Measurements from ENCODE around the gene ABHD8.
A peak's percentile ranks its signal among the peaks of the same experiment; 100 is the strongest.

The ABHD8 gene

DNA sequence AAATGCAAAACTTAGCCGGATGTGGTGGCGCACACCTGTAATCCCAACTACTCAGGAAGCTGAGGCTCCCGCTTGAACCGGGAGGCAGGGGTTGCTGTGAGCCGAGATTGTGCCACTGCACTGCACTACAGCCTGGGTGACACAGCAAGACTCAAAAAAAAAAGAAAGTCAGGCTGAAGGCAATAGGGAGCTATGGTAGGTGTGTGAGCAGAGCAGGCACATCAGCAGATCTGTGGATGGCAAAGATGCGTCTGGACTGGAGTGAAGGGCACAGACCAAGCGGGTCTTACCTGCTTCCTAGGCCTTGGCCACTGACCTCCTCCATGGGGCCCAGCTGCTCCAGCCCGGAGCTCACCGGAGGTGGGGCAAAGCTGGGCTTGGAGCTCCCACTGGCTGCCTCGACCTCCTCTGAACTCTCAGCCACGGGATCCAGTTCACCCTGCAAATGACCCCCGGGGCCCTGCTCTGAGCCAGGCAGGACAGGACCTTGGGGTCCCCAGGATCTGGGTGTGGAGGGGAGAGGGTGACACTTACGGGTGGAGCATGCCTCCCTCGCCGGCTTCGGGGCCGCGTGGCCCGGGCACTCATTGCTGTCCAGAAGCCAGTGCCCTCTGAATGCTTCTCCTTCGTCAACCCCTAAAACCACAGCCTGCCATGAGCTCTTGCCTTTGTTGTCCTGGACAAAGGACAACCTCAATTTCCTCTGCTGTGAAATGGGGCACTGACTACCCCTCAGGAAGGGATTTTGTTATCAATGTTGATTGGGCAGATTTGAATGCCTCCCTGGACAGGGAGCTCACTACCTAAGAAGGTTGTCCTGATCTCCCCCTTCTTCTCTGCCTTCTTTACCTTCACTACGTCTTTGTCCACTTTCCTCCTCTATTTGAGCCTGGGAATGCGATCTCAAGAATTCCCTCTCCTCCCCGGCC, 39.2 kb downstream of the ABHD8 start:
- DNase-seq, result no peak

GRCh38 chr19:17262557-17262956, 40.7 kb downstream of the ABHD8 start:
- DNase-seq, result no peak

GRCh38 chr19:17260842-17261325, 42.3 kb downstream of the ABHD8 start:
- peak; percentile 91 for DNase-seq

DNA sequence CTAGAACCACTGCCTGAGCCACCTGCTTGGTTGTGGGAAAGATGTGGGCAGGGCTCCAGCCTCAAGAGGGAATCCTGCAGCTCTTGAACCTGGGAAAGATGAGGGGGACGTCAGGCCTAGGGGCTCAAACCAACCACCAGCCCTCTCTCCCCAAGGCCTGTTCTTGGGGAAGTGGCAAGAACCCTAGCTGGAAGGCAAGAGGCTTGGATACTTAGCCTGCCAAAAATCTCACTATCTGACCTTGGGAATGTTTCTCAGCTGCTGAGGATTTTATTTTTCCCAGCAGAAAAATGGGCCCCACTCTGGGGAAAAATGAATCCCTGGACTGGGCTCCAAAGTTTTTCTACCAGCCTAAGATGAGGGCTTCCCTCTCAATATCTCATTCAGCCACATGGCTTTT, 43.3 kb downstream of the ABHD8 start:
- DNase-seq, result no peak

DNA sequence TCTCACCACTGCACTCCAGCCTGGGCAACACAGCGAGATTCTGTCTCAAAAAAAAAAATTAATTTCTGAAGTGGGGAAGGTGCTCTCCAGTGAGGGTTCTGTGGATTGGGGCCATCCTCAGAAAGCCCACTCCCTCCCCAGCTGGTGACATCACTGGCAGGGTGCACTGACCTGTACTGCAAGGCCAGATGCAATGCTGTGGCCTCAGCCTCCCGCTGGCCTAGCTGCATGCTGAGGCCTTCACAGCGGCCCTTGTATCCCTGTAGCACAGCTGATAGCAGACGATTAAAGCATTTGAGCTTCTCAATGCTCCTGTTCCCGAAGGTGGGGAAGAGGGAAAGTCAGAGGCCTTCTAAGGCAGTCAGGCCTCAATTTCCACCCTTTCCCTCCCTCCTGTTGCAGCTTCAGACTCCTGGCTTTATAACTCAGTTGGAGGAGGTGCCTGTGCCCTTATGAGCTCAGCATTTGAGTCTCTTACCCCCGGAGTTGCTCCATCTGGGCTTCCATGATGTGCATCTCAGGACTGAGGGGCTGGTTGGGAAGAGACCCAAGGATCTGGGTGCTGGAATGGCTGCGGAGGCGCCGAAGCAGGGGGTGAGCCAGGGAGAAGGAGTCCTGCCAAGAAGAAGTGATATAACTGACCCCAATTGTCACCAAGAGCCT, 44.0 kb downstream of the ABHD8 start:
- DNase-seq, result no peak

DNA sequence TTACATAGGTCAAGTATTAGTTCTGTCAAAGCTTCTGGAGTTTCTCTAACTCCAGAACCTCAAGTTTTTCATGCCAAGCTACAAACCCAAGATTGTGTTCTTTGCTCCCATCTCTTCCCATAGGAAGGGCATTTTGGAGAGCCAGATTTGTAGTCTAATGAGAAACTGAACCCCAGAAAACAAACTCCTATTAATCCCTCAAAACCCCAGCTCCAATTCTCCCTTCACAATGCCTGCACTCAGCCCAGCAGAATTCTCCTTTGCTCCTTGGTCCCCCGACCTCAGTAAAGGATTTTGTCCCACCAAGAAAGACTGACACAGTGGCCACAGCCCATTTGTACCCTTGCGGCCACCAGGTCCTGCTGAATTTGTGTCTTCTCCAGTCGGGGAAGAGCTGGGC, 47.1 kb downstream of the ABHD8 start:
- no peak for DNase-seq

GRCh38 chr19:17255150-17255621, 48.0 kb downstream of the ABHD8 start:
- DNase-seq, result no peak

DNA sequence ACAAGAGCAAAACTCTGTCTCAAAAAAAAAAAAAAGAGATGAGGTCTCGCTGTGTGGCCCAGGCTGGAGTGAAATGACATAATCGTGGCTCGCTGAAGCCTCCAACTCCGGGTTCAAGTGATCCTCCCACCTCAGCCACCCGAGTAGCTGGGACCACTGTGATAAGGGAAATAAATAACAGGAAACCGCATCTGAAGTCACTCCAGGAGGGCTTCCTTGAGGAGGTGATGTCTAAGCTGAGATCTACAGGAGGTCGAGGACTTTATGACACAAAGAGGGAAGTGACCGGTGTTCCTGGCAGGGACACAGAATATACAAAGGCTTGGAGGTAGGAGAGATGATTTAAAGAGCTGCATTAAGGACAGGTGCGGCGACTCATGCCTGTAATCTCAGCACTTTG, 48.6 kb downstream of the ABHD8 start:
- no peak for DNase-seq

- DNase-seq, result no peak
Observed at GRCh38 chr19:17249887-17250548, 53.2 kb downstream of the ABHD8 start.

- DNase-seq, result no peak
Observed at GRCh38 chr19:17248011-17248776, 55.0 kb downstream of the ABHD8 start.

- no peak for DNase-seq
Observed at GRCh38 chr19:17246681-17247425, 56.4 kb downstream of the ABHD8 start.

DNA sequence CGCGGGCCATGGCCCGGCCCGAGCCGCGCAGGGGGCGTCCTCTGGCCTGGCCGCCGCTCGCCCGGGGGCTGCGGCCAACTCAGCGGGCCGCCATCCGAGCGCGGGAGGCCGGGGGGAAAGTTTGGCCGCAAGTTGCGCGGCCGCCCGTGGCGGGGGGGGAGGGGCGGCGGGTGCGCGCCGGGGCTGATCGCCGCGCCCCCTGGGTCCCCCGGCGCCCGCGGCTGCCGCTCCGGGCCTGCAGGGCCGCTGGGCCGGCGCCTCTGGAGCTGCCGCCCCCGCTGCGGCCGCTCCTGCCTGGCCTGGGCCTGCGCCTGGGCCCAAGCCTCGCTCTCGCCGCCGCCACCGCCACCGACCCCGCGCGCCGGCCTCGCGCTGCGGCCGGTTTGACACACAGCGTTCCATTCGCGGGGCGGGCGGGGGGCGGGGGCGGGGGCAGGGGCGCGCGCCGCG, 57.7 kb downstream of the ABHD8 start, which contains the start of gene NR2F6:
NR2F6 (minus strand) TSS at position 385 of the 450 bp plus-strand sequence. CDS start 699 bp downstream, outside the sequence.
- no peak for DNase-seq

GRCh38 chr19:17244618-17245534, 58.3 kb downstream of the ABHD8 start:
- DNase-seq, result no peak

- DNase-seq, result no peak
Observed at GRCh38 chr19:17243830-17244617, 59.2 kb downstream of the ABHD8 start.

GRCh38 chr19:17243211-17243829, 59.9 kb downstream of the ABHD8 start:
- DNase-seq, result no peak

DNA sequence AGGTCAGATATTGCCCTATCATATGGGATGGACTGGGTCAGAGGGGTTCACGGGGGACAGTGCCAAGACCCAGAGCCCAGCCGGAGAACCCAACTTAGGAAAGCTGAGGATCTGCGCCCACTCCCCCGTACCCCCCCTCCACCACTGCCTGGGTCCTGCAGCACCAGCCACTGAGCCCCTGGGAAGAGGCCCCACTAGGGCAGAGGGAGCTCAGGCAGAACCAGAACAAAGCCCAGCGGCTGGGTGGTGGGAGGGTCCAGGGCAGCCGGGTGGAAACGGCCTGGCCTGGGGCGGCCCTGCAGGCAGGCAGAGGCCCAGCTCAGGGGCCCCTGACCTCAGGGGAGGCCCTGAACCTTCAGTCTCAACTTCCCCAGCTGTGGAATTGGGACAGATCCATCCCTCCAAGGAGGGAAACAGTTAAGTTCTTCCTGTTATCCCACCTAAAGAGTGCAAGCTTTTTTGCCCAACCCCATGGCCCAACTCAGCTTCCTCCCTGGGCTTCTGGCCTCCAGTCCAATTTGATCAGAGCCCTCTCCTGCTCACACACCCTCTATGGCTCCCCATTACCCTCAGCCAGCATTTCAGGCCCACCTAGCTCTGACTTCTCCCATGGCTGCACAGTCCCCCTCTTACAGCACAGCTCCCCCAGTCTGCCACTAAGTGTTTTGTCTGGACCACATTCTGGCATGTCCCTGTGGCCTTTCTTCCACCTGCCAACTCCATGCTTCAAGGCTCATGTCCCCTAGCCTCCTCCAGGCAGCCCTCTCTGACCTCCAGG, 60.6 kb downstream of the ABHD8 start:
- no peak for DNase-seq
